Spleen (tissue), 7 donors: ENCODE measurements around the gene PFKP.

Source experiments
- CTCF ChIP-seq, 11 experiments: fragments of 200-600 bp in 7 of 11; fragments of 450-650 bp in 4 of 11; sonication (generic) in 4 of 11; IDR thresholded peaks in 8 of 11; conservative IDR thresholded peaks in 3 of 11; 1 replicate in 7 of 11; 2 replicates in 4 of 11; pipeline versions ENCODE4 v1.4.0 to v1.8.0; 2016 to 2021; ENCODE audit warnings: antibody characterized with exemption in 11 of 11, inconsistent platforms in 4 of 11, mild to moderate bottlenecking in 1 of 11
- POLR2A ChIP-seq, 3 donors: fragments of 450-650 bp; IDR thresholded peaks; one replicate each; pipeline ENCODE4 v1.5.1; 2017; ENCODE audit warnings: antibody characterized with exemption in 3 of 3, mild to moderate bottlenecking in 1 of 3
- donor health status: DM: no; HTN: no; CAD: no; lungs with moderate emphysema.
- donor health status: DM: no; HTN: no; CAD: no.
- donor health status: DM: no; HTN: no; CAD: no.

- TF ChIP-seq CTCF (IDR thresholded peaks at IDR 0.05 in 8 of 11, conservative IDR thresholded peaks at IDR 0.05 in 3 of 11): no peak
- no peak for TF ChIP-seq POLR2A (IDR thresholded peaks at IDR 0.05)
Measured at GRCh38 chr10:3151889-3152565, 84.7 kb downstream of the PFKP start.
